Measurements from ENCODE around the gene SCFD1.
"Not testable (repeated sequence)": the region's sequence is repeated elsewhere in the genome, so short reads cannot be mapped to it uniquely, and the experiment has no call there.

The SCFD1 gene, protein sequence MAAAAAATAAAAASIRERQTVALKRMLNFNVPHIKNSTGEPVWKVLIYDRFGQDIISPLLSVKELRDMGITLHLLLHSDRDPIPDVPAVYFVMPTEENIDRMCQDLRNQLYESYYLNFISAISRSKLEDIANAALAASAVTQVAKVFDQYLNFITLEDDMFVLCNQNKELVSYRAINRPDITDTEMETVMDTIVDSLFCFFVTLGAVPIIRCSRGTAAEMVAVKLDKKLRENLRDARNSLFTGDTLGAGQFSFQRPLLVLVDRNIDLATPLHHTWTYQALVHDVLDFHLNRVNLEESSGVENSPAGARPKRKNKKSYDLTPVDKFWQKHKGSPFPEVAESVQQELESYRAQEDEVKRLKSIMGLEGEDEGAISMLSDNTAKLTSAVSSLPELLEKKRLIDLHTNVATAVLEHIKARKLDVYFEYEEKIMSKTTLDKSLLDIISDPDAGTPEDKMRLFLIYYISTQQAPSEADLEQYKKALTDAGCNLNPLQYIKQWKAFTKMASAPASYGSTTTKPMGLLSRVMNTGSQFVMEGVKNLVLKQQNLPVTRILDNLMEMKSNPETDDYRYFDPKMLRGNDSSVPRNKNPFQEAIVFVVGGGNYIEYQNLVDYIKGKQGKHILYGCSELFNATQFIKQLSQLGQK

DNA sequence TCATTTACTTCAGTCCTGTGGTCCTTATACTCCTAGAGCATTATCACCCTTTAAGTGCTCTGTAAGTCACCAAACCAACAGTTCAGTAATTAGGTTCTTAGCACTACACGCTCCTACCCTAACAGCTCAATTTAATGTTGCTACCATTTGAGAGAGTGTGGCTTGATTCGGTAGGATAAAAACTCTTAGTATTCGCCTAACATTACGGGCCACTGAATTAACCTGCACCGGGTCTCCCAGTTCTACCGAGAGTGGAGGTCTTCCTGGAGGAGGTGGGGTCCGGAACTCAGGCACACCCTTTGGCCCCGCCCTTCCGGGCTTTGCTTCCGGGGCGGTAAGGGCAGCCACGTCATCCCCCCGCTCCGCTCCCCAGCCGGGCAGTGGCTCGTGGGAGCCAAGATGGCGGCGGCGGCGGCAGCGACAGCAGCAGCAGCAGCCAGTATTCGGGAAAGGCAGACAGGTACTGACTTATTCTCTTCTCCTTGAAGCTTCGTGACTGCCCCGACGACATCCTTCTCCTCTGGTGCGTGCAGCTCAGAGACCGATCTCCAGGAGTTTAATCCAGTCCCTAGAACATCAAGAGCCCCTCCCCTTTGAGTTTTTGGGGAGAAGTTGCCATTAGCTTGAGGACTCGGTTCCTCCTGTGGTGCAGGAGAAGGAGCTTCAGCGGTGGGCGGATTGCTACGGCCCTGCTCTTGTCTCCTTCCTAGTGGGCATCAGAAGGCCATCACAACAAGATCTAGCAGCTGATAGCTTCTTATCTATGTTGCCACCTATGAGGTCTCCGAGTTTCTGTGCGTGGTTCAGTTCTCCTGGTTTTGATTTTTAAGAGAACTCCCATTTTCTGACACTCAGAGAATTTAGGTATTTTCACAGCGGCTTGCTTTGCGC is at the start of gene SCFD1:
TSS of gene SCFD1 (plus strand) at position 380 of the 891 bp plus-strand sequence. CDS start at position 400, 20 bp downstream.
- H3K4me3 ChIP-seq (ENCODE audit: low read depth, low read length) = peak within 1 kb of the TSS; percentile 100
- peak within 1 kb of the TSS; percentile 90 for H3K27ac ChIP-seq
- H3K9me3 ChIP-seq (ENCODE audit: severe bottlenecking) = no peaks in the 10 kb centered on the region
- no peaks in the 10 kb centered on the region for H3K27me3 ChIP-seq (ENCODE audit: insufficient read depth, low read depth, severe bottlenecking)
- TF ChIP-seq, protein P1, sequence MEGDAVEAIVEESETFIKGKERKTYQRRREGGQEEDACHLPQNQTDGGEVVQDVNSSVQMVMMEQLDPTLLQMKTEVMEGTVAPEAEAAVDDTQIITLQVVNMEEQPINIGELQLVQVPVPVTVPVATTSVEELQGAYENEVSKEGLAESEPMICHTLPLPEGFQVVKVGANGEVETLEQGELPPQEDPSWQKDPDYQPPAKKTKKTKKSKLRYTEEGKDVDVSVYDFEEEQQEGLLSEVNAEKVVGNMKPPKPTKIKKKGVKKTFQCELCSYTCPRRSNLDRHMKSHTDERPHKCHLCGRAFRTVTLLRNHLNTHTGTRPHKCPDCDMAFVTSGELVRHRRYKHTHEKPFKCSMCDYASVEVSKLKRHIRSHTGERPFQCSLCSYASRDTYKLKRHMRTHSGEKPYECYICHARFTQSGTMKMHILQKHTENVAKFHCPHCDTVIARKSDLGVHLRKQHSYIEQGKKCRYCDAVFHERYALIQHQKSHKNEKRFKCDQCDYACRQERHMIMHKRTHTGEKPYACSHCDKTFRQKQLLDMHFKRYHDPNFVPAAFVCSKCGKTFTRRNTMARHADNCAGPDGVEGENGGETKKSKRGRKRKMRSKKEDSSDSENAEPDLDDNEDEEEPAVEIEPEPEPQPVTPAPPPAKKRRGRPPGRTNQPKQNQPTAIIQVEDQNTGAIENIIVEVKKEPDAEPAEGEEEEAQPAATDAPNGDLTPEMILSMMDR (IDR thresholded peaks at IDR 0.05; ENCODE audit: low read depth, low read length) = no peak
- peak; percentile 95 for DNase-seq
- peaks cover 5% of the 10 kb centered on the region for H3K36me3 ChIP-seq

DNA sequence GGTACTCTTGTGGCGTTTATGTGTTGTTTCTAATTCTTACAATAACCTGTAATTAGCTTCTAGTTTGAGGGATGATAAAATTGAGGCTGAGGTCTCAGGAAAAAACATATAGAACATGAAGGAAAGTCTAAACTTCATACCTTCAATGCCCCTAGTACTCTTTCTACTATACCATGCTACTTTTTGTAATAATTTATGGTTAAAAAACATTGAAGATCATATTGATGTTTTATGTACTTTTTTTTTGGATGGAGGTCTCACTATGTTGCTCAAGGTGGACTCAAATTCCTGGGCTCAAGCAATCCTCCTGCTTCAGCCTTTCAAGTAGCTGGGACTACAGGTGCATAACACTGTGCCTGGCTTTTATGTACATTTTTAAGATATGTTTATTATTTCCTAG is 49.3 kb upstream of the SCFD1 start:
- Histone ChIP-seq H3K9me3 (ENCODE audit: severe bottlenecking) (no peaks in the 10 kb centered on the region), H3K27ac (no peak overlapping the region), H3K4me3 (ENCODE audit: low read depth, low read length) (no peak overlapping the region), H3K36me3 (peaks cover 2% of the 10 kb centered on the region; the same call in 1 of the 2 replicates), H3K27me3 (ENCODE audit: insufficient read depth, low read depth, severe bottlenecking) (no peaks in the 10 kb centered on the region)
- no peak for DNase-seq
- TF ChIP-seq, protein P1 (IDR thresholded peaks at IDR 0.05; ENCODE audit: low read depth, low read length) = no peak

DNA sequence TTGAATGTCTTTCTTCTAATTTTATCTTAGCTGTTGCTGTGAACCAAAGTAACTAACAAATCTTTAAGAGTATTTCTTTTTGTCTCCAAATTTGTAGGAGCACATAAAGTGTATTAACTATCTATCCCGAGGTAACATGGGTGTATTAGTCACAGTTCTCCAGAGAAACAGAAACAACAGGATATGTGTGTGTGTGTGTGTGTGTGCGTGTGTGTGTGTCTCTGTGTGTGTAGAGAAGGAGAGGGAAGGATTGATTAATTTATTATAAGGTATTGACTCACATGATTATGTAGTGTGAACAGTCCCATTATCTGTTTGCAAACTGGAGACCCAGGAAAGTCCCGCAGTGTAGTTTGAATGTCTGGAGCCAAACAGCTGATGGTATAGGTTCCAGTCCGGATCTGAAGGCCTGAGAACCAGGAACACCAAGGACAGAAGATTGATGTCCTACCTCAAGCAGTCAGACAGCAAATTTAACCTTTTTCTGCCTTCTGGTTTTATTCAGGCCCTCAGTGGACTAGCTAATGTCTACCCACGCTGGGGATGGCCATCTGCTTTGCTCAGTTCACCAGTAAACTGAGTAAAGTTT is 48.8 kb upstream of the SCFD1 start:
- H3K27ac ChIP-seq = no peak overlapping the region
- TF ChIP-seq, protein P1 (IDR thresholded peaks at IDR 0.05; ENCODE audit: low read depth, low read length) = no peak
- H3K9me3 ChIP-seq (ENCODE audit: severe bottlenecking) = no peaks in the 10 kb centered on the region
- no peaks in the 10 kb centered on the region for H3K27me3 ChIP-seq (ENCODE audit: insufficient read depth, low read depth, severe bottlenecking)
- H3K36me3 ChIP-seq = peaks cover 2% of the 10 kb centered on the region; the same call in 1 of the 2 replicates
- DNase-seq = no peak
- H3K4me3 ChIP-seq (ENCODE audit: low read depth, low read length) = no peak overlapping the region

DNA sequence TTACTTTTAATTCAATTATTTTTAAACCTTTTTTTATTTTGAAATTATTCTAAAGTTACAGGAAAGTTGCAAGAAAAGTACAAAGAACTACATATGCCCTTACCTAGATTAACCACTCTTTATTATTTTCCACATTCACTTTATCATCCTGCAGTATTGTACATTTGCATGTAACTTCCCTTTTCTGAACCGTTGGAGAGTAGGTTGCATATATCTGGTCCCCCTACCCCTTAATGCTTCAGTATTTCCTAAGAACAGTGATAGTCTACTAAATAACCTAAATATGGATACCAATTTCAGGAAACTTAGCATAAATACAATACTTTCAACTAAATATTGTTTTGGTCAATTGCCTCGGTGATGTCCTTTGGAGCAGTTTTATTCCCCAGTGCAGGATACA is 48.2 kb upstream of the SCFD1 start:
- Histone ChIP-seq H3K27ac (no peak overlapping the region), H3K36me3 (peaks cover 2% of the 10 kb centered on the region; the same call in 1 of the 2 replicates), H3K27me3 (ENCODE audit: insufficient read depth, low read depth, severe bottlenecking) (no peaks in the 10 kb centered on the region), H3K9me3 (ENCODE audit: severe bottlenecking) (no peaks in the 10 kb centered on the region), H3K4me3 (ENCODE audit: low read depth, low read length) (no peak overlapping the region)
- DNase-seq = no peak
- TF ChIP-seq, protein P1 (IDR thresholded peaks at IDR 0.05; ENCODE audit: low read depth, low read length) = no peak

DNA sequence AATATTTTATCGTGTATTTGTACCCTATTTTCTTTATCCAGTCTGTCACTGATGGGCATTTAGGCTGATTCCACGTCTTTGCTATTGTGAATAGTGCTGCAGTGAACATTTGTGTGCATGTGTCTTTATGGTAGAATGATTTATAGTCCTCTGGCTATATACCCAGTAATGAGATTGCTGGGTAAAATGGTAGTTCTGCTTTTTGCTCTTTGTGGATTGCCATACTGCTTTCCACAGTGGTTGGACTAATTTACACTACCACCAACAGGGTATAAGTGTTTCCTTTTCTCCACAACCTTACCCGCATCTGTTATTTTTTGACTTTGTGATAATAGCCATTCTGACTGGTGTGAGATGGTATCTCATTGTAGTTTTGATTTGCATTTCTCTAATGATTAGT is 47.3 kb upstream of the SCFD1 start:
- H3K4me3 ChIP-seq (ENCODE audit: low read depth, low read length); H3K27me3 ChIP-seq (ENCODE audit: insufficient read depth, low read depth, severe bottlenecking); DNase-seq; H3K9me3 ChIP-seq (ENCODE audit: severe bottlenecking); H3K36me3 ChIP-seq; H3K27ac ChIP-seq: not testable (repeated sequence)

DNA sequence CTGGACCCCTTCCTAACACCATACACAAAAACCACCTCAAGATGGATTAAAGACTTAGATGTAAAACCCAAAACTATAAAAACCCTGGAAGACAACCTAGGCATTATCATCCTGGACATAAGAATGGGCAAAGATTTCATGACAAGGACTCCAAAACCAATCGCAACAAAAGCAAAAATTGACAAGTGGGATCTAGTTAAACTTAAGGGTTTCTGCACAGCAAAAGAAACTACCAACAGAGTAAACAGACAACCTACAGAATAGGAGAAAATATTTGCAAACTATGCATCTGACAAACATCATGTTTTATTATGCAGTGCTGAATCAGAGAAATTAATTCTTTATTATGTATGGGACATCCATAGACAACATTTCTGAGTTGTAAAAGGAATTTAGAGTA is 45.8 kb upstream of the SCFD1 start:
- not testable (repeated sequence) for H3K27me3 ChIP-seq (ENCODE audit: insufficient read depth, low read depth, severe bottlenecking)

More for the DNA sequence above, 45.8 kb upstream of the SCFD1 start:
- H3K9me3 ChIP-seq (ENCODE audit: severe bottlenecking); H3K36me3 ChIP-seq; DNase-seq; H3K4me3 ChIP-seq (ENCODE audit: low read depth, low read length); H3K27ac ChIP-seq: not testable (repeated sequence)

Measured in WERI-Rb-1 (cell line).